BJ (cell line): Measurements from ENCODE around the gene SAMD4B. TPM values are rescaled to one million over a fixed set of nuclear protein-coding genes. Genes with fewer than 3 reads are reported as not detected.

Experiments
- CTCF ChIA-PET: fragments of 350-600 bp; formaldehyde crosslinking; extraction: SDS; loops from one replicate; lab custom pipeline; 2021; ENCODE audit warnings: antibody characterized with exemption, inconsistent platforms; lab: Yijun Ruan, JAX
- POLR2A ChIA-PET: fragments of 300-600 bp; sonication (Branson Sonifier 250); formaldehyde crosslinking; extraction: SDS; loops from one replicate; lab custom pipeline; 2021; ENCODE audit warnings: antibody characterized with exemption; lab: Charles Lee
- DNase-seq: peaks from one replicate; pipeline ENCODE4 v3.0.0-alpha.2; 2011; ENCODE audit warnings: low read depth
- H3K27me3 ChIP-seq: 2 replicates; pipeline ENCODE4 v1.6.0; 2011; ENCODE audit warnings: low read length; ENCODE audit not compliant: control insufficient read depth, insufficient read depth
- H3K36me3 ChIP-seq: 2 replicates; pipeline ENCODE4 v1.5.1; 2011; ENCODE audit warnings: low read length; ENCODE audit not compliant: control insufficient read depth, insufficient read depth
- H3K4me3 ChIP-seq: 2 replicates; pipeline ENCODE4 v1.5.1; 2011; ENCODE audit warnings: low read depth, mild to moderate bottlenecking, control low read depth, low read length
- polyA plus RNA-seq: library from polyadenylated mRNA; depleted of rRNA; stranded (reverse); fragments of >200 nt; gene quantifications from 2 replicates; pipeline ENCODE4 v1.2.3, GENCODE V29; 2011; rRNA removed
- small RNA-seq: library from RNA; depleted of rRNA; stranded (forward); fragments of <200 nt; gene quantifications from one replicate; pipeline ENCODE3, GENCODE V24; 2012; ENCODE audit warnings: low replicate concordance, low read depth; ENCODE audit not compliant: insufficient read length
- TF ChIP-seq, protein P1 (sequence below): IDR thresholded peaks from 2 replicates; pipeline ENCODE4 v1.5.1; 2011; ENCODE audit warnings: low read depth, mild to moderate bottlenecking, control low read depth, inconsistent platforms, low read length, moderate library complexity; ENCODE audit not compliant: insufficient read depth

Gene SAMD4B
- polyA plus RNA-seq, 1 experiment = 75.7 TPM

- H3K27me3 ChIP-seq = no peaks in the 10 kb centered on the region
- peaks cover 17% of the 10 kb centered on the region for H3K36me3 ChIP-seq
- no peak overlapping the region for H3K4me3 ChIP-seq
- ChIA-PET POLR2A (interaction anchor here (0.6 kb wide), 1 partner anchor 1217 kb away, joined by 3 read pairs; no protein-coding TSS in a partner anchor), CTCF (interaction anchor here (0.5 to 2.2 kb wide), 6 partner anchors 8 to 101 kb away, joined by 3 to 10 read pairs (median 4); partner anchors contain the start of genes EID2B and PLEKHG2)
- DNase-seq = no peak
- TF ChIP-seq, protein P1, sequence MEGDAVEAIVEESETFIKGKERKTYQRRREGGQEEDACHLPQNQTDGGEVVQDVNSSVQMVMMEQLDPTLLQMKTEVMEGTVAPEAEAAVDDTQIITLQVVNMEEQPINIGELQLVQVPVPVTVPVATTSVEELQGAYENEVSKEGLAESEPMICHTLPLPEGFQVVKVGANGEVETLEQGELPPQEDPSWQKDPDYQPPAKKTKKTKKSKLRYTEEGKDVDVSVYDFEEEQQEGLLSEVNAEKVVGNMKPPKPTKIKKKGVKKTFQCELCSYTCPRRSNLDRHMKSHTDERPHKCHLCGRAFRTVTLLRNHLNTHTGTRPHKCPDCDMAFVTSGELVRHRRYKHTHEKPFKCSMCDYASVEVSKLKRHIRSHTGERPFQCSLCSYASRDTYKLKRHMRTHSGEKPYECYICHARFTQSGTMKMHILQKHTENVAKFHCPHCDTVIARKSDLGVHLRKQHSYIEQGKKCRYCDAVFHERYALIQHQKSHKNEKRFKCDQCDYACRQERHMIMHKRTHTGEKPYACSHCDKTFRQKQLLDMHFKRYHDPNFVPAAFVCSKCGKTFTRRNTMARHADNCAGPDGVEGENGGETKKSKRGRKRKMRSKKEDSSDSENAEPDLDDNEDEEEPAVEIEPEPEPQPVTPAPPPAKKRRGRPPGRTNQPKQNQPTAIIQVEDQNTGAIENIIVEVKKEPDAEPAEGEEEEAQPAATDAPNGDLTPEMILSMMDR = no peak
Measured at GRCh38 chr19:39432677-39433025, 90.4 kb downstream of the SAMD4B start.

DNA sequence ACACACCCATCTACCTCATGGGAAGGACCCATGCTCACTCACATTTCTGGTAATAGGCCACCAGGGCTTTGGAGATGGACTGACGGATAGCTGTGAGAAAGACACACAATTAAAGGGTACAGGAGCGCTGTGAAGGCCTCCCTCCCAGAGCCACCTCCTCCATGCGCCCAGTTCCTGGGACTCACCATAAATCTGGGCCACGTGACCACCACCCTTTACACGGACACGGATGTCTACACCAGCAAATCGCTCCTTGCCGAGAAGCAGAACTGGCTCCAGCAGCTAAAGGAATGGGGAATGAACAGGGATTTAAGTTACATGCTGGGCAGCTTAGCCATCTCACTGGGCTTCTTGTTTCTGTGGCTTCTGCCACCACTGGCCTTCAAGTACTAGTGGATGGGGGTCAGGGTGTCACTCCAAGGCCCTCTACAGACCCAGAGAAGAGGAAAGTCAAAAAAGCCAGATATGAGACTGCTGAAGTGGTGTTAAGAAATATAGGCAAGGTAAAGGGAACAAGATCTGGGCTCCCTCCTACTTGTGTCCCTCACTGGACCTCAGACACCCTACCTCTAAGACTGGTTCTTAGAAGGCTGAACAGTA is 91.4 kb downstream of the SAMD4B start:
- H3K27me3 ChIP-seq = no peaks in the 10 kb centered on the region
- peaks cover 17% of the 10 kb centered on the region for H3K36me3 ChIP-seq
- ChIA-PET POLR2A (interaction anchor here (0.6 kb wide), 1 partner anchor 1218 kb away, joined by 3 read pairs; no protein-coding TSS in a partner anchor), CTCF (interaction anchor here (0.5 to 2.2 kb wide), 2 partner anchors 99 to 100 kb away, joined by 3 to 10 read pairs; partner anchors contain the start of gene EID2B)
- TF ChIP-seq, protein P1 = no peak
- H3K4me3 ChIP-seq = no peak overlapping the region
- DNase-seq = no peak

DNA sequence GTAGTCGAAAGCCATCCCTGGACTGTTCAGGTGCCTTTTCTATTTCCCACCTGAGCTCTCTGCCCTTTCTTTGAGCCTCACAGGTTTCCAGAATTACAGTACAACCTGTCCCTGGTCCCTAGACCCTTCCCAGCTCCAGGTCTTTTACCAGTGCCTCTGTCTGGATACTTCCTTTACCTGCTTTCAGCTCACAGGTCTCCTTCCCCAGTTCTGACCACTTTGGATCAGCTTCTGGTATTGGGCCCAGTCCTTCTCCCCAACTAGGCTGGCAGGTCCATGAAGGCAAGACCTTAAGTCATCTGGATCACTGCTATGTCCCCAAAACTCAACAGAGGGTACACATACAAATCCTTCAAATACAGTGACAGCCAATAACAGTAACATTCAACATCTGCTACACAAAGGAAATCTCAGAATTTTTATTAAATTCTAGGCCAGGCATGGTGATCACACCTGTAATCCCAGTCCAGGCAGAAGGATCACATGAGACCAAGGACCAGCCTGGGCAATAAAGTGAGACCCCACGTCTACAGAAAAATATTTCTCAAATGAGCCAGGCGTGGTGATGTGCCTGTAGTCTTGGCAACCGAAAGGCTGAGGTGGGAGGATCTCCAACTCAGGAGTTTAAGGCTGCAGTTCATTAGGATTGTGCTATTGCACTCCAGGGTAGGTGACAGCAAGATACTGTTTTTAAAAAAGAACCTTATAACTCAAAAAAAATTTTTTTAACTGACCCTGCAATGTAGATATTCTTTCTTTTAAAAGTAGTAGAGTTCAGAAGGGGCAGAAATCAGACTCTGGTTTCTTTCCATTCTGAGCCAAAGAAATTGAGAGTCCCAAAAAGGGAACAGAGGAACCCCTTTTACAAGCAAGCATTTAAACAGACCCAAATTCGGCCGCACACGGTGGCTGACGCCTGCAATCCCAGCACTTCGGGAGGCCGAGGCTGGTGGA is 92.2 kb downstream of the SAMD4B start:
- Histone ChIP-seq H3K36me3 (peaks cover 17% of the 10 kb centered on the region), H3K27me3 (no peaks in the 10 kb centered on the region), H3K4me3 (peak overlapping the region; percentile 98)
- no peak for DNase-seq
- TF ChIP-seq, protein P1 = no peak
- CTCF ChIA-PET = interaction anchor here (1.4 to 2.2 kb wide), 3 partner anchors 23 to 98 kb away, joined by 6 to 10 read pairs (median 9); partner anchors contain the start of genes EID2B and PLEKHG2
- POLR2A ChIA-PET = interaction anchor here (1.5 kb wide), 2 partner anchors 20 to 43 kb away, joined by 11 to 17 read pairs; partner anchors contain the start of genes MED29 and PAF1

Small RNAs within 50 kb of the gene (small RNA-seq; reads per million reads assigned to genes)
- gene AC011445.2 = not detected
- not detected for gene MIR4530
- not detected for gene RN7SL566P

Other genes with a start within 250 kb of the SAMD4B start
- 10.2 and 19.6 TPM in 2 replicates for gene PAK4, start 216.6 kb upstream of the SAMD4B start, polyA plus RNA-seq
- gene NCCRP1, start 145.5 kb upstream of the SAMD4B start, polyA plus RNA-seq = 0.04 TPM in 2 replicates
- not detected in 2 replicates for gene SYCN, start 138.2 kb upstream of the SAMD4B start, polyA plus RNA-seq
- gene IFNL3, start 97.4 kb upstream of the SAMD4B start, polyA plus RNA-seq = not detected in 2 replicates
- not detected in 2 replicates for gene IFNL4, start 93.6 kb upstream of the SAMD4B start, polyA plus RNA-seq
- not detected in 2 replicates for gene IFNL2, start 74.0 kb upstream of the SAMD4B start, polyA plus RNA-seq
- not detected in 2 replicates for gene IFNL1, start 46.0 kb upstream of the SAMD4B start, polyA plus RNA-seq
- 0.02 and 0.06 TPM in 2 replicates for gene LRFN1, start 21.6 kb upstream of the SAMD4B start, polyA plus RNA-seq
- gene GMFG, start 6.4 kb upstream of the SAMD4B start, polyA plus RNA-seq = 0.50 and 0.56 TPM in 2 replicates
- gene PAF1, start 48.7 kb downstream of the SAMD4B start, polyA plus RNA-seq = 50.2 and 51.8 TPM in 2 replicates
- 28.5 and 36.6 TPM in 2 replicates for gene MED29, start 49.0 kb downstream of the SAMD4B start, polyA plus RNA-seq
- gene ZFP36, start 64.4 kb downstream of the SAMD4B start, polyA plus RNA-seq = 4.8 and 9.5 TPM in 2 replicates
- 12.5 and 20.6 TPM in 2 replicates for gene PLEKHG2, start 70.2 kb downstream of the SAMD4B start, polyA plus RNA-seq
- 2,401 and 2,896 TPM in 2 replicates for gene RPS16, start 93.5 kb downstream of the SAMD4B start, polyA plus RNA-seq
- gene SUPT5H, start 103.2 kb downstream of the SAMD4B start, polyA plus RNA-seq = 55.2 and 81.8 TPM in 2 replicates
- 86.1 and 97.8 TPM in 2 replicates for gene TIMM50, start 138.4 kb downstream of the SAMD4B start, polyA plus RNA-seq
- gene DLL3, start 156.5 kb downstream of the SAMD4B start, polyA plus RNA-seq = 0.71 and 1.0 TPM in 2 replicates
- gene SELENOV, start 172.7 kb downstream of the SAMD4B start, polyA plus RNA-seq = not detected in 2 replicates
- 2.2 and 2.3 TPM in 2 replicates for gene EID2B, start 190.4 kb downstream of the SAMD4B start, polyA plus RNA-seq
- gene EID2, start 197.7 kb downstream of the SAMD4B start, polyA plus RNA-seq = 5.5 and 7.9 TPM in 2 replicates